Sigmoid colon (tissue), 7 donors: ENCODE measurements around the gene TRAPPC5. TPM values are rescaled to one million over a fixed set of nuclear protein-coding genes. Genes with fewer than 3 reads are reported as not detected.

Experiments used
- DNase-seq: peaks from one replicate; pipeline ENCODE4 v3.0.0-alpha.2; 2019
- H3K27ac ChIP-seq, 4 donors: fragments of 200-600 bp; sonication (generic); one replicate each; pipeline ENCODE4 v1.5.1; 2016 to 2019; ENCODE audit warnings: mild to moderate bottlenecking in 1 of 4
- H3K27me3 ChIP-seq, 3 donors: fragments of 200-600 bp; sonication (generic); one replicate each; pipeline ENCODE4 v1.5.1; 2019; ENCODE audit warnings: mild to moderate bottlenecking in 1 of 3
- H3K36me3 ChIP-seq, 4 donors: fragments of 200-600 bp; sonication (generic); one replicate each; pipeline ENCODE4 v1.5.1; 2016 to 2019
- H3K4me1 ChIP-seq, 4 donors: fragments of 200-600 bp; sonication (generic); one replicate each; pipeline ENCODE4 v1.5.1; 2017 to 2019
- H3K4me3 ChIP-seq, 4 donors: fragments of 200-600 bp; sonication (generic); one replicate each; pipeline ENCODE4 v1.5.1; 2017 to 2019; ENCODE audit warnings: mild to moderate bottlenecking in 2 of 4, moderate library complexity in 1 of 4
- H3K9me3 ChIP-seq, 4 donors: fragments of 200-600 bp in 3 of 4; sonication (generic) in 3 of 4; one replicate each; pipeline versions ENCODE4 v1.5.1 to v1.6.1; 2013 to 2019
- CTCF ChIP-seq, 4 experiments: fragments of 450-650 bp in 3 of 4; fragments of 200-600 bp in 1 of 4; IDR thresholded peaks; one replicate each; pipeline ENCODE4 v1.5.1; 2016 to 2019; ENCODE audit warnings: antibody characterized with exemption in 4 of 4, mild to moderate bottlenecking in 3 of 4, moderate library complexity in 2 of 4
- EP300 ChIP-seq, 4 donors: sonication (generic); formaldehyde crosslinking; IDR thresholded peaks; one replicate each; pipeline ENCODE4 v1.6.1; 2017; ENCODE audit warnings: antibody characterized with exemption in 4 of 4
- POLR2A ChIP-seq, 2 donors: fragments of 450-650 bp; IDR thresholded peaks; one replicate each; pipeline ENCODE4 v1.6.1; 2016; ENCODE audit warnings: antibody characterized with exemption in 2 of 2, mild to moderate bottlenecking in 2 of 2, moderate library complexity in 2 of 2
- POLR2AphosphoS5 ChIP-seq, 4 donors: sonication (generic); formaldehyde crosslinking; IDR thresholded peaks; one replicate each; pipeline ENCODE4 v1.6.1; 2017; ENCODE audit warnings: antibody characterized with exemption in 4 of 4
- WGBS, 2 donors: extraction: QIAGEN DNeasy Blood & Tissue Kit; methylation state at CpG; one replicate each; pipeline ENCODE4 v1.1.7; 2013; 5-methylcytosine and 5-hydroxymethylcytosine counted together
- intact Hi-C: fragments of 100-400 bp; cut with DNase I; formaldehyde crosslinking; loops from one replicate; pipeline ENCODE4 v1.15.1; 2023
- polyA plus RNA-seq, 3 donors: library from polyadenylated mRNA; stranded (reverse); fragments of 200-250 nt; gene quantifications; one replicate each; pipeline ENCODE4 v1.2.3, GENCODE V29; 2013
- total RNA-seq, 4 donors: library from RNA; depleted of rRNA; stranded (reverse); fragments of >200 nt; gene quantifications; one replicate each; pipeline ENCODE4 v1.1.0, GENCODE V29; 2016
- donor health status: healthy with polysubstance abuse.
- donor health status: Bipolar disorder and iron deficiency.
- donor health status: healthy.

The TRAPPC5 gene
- total and polyA plus RNA-seq, 7 donors = 32.8 to 89.6 (median 55.3) TPM

GRCh38 chr19:7645656-7646425 is 34.8 kb upstream of the TRAPPC5 start:
- Histone ChIP-seq H3K27me3 (peaks cover 0 to 44% (median 19%) of the 10 kb centered on the region in 3 donors), H3K4me3 (no peak overlapping the region), H3K36me3 (no peaks in the 10 kb centered on the region), H3K4me1 (no peaks in the 10 kb centered on the region), H3K9me3 (no peaks in the 10 kb centered on the region), H3K27ac (no peak overlapping the region)
- DNase-seq = no peak
- no peak for TF ChIP-seq CTCF (IDR thresholded peaks at IDR 0.05)
- no peak for TF ChIP-seq EP300 (IDR thresholded peaks at IDR 0.05)
- no peak for TF ChIP-seq POLR2AphosphoS5 (IDR thresholded peaks at IDR 0.05)
- TF ChIP-seq POLR2A (IDR thresholded peaks at IDR 0.05) = no peak
- intact Hi-C loops = no loop called here
- 83 to 88% methylated on average over 20 of the region's 20 CpGs for WGBS, 2 donors

DNA sequence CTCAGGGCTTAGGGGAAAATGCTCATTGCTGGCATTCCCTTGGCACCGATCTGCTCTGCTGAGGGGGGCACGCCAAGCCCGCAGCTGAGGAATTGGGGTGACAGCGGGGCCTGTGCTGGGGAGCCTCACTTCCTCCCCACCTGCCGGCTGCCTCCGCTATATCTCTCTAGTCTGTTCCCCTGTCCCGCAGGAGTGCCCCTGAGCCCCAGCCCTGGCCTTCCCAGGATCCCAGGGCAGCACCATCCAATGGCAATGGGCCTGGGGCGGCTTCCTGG is 34.3 kb upstream of the TRAPPC5 start:
- no peak overlapping the region for H3K27ac ChIP-seq
- 91 to 92% methylated on average over 8 of the region's 8 CpGs for WGBS, 2 donors
- H3K4me3 ChIP-seq = no peak overlapping the region
- DNase-seq = no peak
- intact Hi-C loops = no loop called here
- no peak for TF ChIP-seq CTCF (IDR thresholded peaks at IDR 0.05)
- TF ChIP-seq EP300 (IDR thresholded peaks at IDR 0.05) = no peak
- TF ChIP-seq POLR2AphosphoS5 (IDR thresholded peaks at IDR 0.05) = no peak
- no peak for TF ChIP-seq POLR2A (IDR thresholded peaks at IDR 0.05)
- no peaks in the 10 kb centered on the region for H3K36me3 ChIP-seq
- peaks cover 0 to 46% (median 19%) of the 10 kb centered on the region in 3 donors for H3K27me3 ChIP-seq
- no peaks in the 10 kb centered on the region for H3K4me1 ChIP-seq
- no peaks in the 10 kb centered on the region for H3K9me3 ChIP-seq

DNA sequence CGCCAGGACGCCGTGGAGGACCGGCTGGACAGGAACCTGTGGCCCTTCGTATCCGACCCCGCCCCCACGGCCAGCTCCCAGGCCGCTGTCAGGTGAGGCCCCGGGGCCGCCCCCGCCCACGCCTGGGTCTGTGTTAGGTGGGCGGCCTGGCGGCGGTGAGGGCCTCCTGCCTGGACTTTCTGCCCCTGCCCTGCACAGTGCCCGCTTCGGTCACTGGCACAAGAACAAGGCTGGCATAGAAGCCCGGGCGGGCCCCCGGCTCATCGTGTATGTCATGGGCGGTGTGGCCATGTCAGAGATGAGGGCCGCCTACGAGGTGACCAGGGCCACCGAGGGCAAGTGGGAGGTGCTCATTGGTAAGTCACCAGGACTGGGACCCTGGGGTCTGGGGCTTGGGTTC is 33.5 kb upstream of the TRAPPC5 start:
- Histone ChIP-seq H3K27ac (no peak overlapping the region), H3K27me3 (peaks cover 0 to 46% (median 19%) of the 10 kb centered on the region in 3 donors), H3K4me3 (no peak overlapping the region), H3K4me1 (peaks cover 0 to 4% (median under 1%) of the 10 kb centered on the region in 4 donors), H3K36me3 (no peaks in the 10 kb centered on the region), H3K9me3 (no peaks in the 10 kb centered on the region)
- intact Hi-C loops = no loop called here
- TF ChIP-seq POLR2A (IDR thresholded peaks at IDR 0.05) (no peak), CTCF (IDR thresholded peaks at IDR 0.05) (no peak), EP300 (IDR thresholded peaks at IDR 0.05) (no peak), POLR2AphosphoS5 (IDR thresholded peaks at IDR 0.05) (no peak)
- 88 to 95% methylated on average over 26 of the region's 26 CpGs for WGBS, 2 donors
- no peak for DNase-seq

- WGBS, 2 donors = 87 to 90% methylated on average over 15 of the region's 15 CpGs
- H3K9me3 ChIP-seq = no peaks in the 10 kb centered on the region
- H3K4me3 ChIP-seq = no peak overlapping the region
- no peak for TF ChIP-seq POLR2AphosphoS5 (IDR thresholded peaks at IDR 0.05)
- no peak for TF ChIP-seq CTCF (IDR thresholded peaks at IDR 0.05)
- TF ChIP-seq POLR2A (IDR thresholded peaks at IDR 0.05) = no peak
- no peak for TF ChIP-seq EP300 (IDR thresholded peaks at IDR 0.05)
- H3K27ac ChIP-seq = no peak overlapping the region
- peaks cover 0 to 34% (median 10%) of the 10 kb centered on the region in 3 donors for H3K27me3 ChIP-seq
- no peaks in the 10 kb centered on the region for H3K36me3 ChIP-seq
- DNase-seq = no peak
- intact Hi-C loops = no loop called here
- peaks cover 0 to 8% (median 4%) of the 10 kb centered on the region in 4 donors for H3K4me1 ChIP-seq
Measured at GRCh38 chr19:7648265-7649014, 32.2 kb upstream of the TRAPPC5 start.
